ENCODE results near the gene CFAP43.

- no peak for TF ChIP-seq CTCF (IDR thresholded peaks at IDR 0.05)
- no peak for TF ChIP-seq POLR2AphosphoS5 (IDR thresholded peaks at IDR 0.05)
Measured at GRCh38 chr10:104127411-104127810, 104.8 kb downstream of the CFAP43 start.

Measured in suprapubic skin (tissue), 3 donors.